Stimulated activated CD4-positive, alpha-beta T cell treated with anti-CD3 and anti-CD28 coated beads, Interleukin-4, amount 100 ng/mL, for 24 hours (primary cell): ENCODE measurements around the gene KCNN3.

ENCODE experiments used
- DNase-seq: peaks from one replicate; pipeline ENCODE4 v3.0.0-alpha.2; 2020

The KCNN3 gene

DNA sequence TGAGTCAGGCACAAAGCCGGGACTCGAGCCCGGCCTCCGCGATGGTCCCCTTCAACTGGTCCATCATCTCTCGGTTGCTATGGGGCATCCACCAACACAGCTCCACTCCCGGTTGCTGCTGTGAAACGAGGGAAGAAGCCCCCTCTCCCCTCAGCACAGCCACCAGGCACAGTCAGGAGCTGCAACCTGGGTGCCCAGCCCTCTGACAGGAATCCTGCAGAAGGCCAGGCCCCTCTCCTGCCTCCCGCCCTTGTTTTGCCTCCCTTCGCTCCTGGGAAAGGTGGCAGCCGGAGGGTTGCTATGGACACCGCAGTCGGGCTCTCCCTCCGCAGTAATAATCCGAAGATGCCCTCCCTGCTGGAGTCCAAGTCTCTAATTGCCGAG is 8.9 kb upstream of the KCNN3 start:
- no peak for DNase-seq

DNA sequence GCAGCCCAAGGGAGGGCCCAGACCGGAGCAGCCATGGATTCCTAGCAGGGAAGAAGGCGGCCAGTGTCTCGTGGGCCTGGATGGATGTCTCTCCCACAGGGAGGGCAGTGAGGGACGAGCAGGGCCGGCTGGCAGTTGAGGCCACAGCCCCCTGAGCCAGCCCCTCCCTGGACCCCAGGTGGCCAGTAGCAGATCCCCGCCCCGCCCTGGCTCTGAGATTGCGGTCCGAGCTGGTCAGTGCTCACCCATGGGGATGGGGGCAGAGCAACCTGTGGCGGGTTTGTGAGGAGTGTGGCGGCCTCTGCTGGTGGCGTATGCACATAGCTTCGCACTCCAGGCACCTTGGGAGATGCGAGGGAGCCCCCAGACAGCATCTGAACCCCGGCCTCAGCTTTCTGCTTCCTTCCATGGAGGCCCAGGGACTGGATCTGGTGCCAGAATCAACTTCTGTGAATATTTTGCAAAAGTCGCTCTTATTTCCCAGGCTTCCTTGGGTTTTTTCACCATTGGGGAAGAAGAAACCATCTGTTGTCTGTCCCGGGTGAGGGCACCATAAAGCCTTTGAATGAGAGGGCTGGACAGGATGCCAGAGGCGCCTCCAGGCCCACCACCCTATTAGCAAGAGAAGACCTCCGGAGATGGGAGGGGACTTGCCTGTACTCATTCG is 8.4 kb upstream of the KCNN3 start:
- DNase-seq = peak; percentile 78

DNA sequence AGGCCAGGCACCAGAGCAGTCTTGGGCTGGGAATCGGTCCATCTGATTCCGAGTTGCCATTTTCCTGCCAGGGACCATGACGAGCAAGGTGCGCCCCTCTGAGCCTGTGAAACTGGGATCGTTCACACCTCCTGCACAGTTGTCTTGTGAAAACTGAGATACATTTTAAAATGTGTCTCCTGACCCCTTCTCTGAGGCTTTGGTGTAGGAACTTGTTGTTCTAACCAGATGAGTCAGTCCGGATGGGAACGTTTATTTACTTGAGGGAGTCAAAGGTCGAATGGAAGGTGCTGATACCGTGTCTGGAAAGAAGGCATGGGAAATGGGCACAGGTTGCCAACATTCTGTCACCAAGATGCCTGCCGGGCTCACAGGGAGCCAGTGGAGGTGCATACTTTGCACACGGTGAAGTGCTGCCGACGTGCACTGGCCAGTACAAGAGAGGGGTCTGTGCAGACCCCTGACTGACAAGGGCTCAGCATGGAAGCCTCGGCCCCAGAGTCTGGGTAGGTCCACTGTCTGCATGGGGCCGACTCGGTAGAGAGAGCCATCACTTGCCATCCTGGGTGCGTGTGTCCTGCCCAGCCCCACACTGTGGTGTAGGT is 7.4 kb upstream of the KCNN3 start:
- no peak for DNase-seq

DNA sequence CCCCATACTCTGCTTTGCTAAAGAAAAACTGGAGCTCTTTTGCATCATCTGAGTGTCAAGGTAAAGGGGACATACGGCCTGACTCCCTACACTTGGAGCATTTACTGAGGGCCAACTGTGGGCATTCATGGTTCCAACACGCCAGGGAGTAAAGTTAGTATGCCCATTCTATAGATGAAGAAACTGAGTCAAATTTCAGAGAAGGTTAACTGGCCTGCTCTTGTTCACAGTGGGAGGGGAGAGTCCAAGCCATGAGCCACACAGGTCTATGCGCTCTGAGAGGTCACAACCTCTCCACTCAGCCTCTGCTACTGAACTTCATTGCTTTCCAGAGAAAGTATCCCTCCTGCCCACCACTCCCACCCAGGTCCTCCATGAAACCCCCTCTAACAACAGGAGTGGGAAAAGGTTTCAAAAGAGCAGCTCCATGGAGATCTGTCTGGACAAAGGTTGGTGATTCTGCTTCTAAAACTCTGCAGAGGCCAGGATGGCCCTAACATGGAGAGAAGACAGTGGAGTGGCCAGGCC is 6.8 kb upstream of the KCNN3 start:
- no peak for DNase-seq

DNA sequence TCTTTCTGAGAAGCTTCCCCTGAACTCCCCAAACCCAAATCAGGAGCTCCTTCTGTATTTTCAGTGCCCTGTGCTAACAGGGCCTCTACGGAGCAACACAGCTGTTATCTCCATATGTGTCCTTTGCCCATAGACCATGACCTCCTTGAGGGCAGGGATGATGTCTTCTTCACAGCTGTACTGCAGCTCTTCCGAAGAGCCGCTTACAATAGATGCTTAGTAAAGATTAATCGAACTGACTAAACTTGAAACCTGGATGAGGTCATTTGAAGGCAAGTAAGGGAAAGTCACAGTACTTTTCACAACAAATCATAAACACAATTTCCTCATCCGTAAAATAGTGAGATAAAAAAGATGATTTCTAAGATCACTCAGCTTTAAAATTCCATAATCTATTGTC is 4.4 kb upstream of the KCNN3 start:
- DNase-seq = no peak

DNA sequence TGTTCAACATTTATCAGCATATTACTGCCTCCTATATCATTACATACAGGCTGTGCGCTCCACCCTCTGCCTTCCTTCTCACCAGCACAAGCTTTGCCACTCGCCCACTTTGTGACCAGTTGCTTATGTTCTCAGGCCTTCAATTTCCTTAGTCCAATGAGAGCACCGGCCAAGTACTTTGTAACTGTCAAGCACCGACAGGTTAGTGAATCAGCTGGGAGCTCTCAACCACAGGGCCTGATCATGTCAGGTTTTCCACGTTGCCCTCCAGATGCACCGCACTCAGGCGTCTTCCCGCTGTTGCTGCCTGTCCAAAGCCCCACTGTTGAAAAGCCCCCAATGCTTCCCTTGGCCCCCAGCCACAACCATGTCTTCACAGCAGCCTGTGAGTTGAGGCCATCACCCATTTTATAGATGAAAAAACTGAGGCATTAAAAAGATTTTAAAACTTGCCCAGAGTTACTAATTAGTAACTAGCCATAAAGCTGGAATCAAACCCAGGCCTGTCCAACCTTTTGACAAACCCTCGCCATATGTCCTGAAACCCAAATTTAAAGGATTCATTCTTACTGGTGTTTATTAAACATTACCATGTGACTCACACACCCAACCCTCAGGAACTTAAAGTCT is 3.4 kb upstream of the KCNN3 start:
- no peak for DNase-seq

DNA sequence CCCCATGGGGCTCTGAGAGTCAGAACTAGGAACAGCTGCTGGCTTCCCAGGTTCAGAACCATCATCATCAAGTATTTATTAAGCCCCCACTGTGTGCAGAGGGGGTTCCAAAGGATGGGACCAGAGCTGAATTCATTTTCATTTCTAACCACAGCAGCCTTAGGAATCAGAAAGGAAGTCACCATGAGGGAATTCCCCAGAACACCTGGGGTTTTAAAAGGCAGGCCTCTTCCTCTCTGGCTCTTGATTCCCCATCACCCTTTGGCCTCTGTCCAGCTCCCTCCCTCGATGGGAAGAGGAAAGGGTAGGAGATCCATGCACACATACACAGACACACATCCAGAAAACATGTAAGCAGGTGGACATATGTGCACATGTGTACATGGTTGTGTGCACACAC is 1.3 kb upstream of the KCNN3 start:
- DNase-seq = no peak

DNA sequence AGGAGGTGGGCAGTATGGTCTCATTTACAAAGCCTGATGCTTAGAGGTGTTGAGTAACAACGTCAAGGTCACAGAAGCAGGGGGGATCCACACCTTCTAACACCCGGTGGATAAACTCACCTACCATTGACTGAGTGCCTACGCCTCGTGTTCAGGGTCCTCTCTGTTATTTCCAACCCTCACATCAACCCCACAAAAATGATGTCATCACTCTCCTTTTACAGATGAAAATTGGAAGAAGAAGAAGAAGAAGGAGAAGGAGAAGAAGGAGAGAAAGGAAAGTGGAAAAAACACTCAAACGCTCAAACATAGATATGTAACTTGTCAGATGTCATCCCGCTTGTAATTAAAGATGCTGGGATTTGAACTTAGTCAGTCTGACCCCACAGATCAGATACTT is 653 bp upstream of the KCNN3 start:
- no peak for DNase-seq

DNA sequence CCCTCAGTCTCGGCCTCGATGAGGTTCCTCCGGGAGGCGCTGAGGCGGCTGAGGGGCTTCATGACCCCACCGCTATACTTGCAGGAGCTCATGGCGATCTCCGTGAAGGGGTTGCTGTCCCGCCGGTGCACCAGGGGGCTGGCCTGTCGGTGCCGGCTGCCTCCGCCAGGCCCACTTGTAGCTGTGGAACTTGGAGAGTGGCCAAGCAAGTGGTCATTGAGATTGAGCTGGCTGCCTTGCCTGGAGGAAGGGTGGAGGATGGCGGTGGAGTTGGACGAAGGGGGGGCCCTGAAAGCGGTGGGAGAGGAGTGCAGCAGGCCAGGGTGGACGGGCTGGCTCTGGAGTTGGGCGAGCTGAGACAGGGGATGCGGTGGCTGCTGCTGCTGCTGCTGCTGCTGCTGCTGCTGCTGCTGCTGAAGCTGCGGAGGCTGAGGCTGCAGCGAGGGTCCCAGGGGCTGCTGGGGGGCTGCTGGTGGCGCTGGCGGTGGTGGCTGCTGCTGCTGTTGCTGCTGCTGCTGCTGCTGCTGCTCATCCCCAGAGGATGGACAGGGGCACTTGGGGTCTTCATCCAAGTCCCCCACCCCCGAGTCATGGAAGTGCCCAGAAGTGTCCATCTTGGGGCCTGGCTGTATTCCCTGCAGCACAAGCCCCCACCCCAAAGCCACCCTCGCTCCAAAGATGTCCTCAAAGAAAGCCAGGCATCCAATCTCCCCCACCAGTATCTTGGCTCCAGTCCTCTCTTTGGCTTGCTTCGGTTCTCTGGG is 548 bp downstream of the KCNN3 start:
- no peak for DNase-seq

DNA sequence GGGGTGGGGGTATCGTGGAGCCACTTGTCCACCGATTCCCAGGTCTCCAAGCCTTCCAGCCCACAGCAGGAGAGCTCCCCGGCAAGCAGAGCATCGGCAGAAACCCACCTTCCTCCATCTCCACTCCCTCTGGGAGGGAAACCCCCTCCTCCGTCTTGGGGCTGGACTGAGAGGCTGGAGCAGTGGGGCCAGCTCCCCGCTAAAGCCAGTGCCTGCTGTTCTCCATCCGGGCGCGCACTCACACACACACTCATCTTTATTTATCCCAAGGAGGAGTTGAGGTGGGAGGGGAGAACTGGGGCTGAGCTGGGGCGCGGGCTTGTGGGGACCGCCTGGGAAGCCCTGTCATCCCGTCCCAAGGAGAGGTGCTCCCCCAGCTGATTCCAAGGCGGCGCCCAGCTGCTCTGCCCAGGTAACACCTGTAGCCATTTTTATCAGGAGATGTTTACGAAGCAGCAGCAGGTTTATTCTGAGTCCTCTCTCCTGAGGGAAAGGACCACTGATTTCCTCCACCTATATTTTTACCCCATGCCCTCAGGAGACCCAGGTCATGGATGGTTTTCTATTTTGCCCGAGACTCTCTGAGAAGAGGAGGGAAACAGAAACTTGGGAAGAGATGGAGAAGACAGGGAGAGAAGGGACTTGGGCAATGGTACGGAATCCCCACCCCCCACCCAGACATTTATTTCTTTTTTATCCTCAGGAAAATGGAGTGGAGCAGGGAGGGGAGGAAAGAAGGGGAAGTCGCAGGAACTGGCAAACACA is 2.1 kb downstream of the KCNN3 start:
- DNase-seq = no peak

DNA sequence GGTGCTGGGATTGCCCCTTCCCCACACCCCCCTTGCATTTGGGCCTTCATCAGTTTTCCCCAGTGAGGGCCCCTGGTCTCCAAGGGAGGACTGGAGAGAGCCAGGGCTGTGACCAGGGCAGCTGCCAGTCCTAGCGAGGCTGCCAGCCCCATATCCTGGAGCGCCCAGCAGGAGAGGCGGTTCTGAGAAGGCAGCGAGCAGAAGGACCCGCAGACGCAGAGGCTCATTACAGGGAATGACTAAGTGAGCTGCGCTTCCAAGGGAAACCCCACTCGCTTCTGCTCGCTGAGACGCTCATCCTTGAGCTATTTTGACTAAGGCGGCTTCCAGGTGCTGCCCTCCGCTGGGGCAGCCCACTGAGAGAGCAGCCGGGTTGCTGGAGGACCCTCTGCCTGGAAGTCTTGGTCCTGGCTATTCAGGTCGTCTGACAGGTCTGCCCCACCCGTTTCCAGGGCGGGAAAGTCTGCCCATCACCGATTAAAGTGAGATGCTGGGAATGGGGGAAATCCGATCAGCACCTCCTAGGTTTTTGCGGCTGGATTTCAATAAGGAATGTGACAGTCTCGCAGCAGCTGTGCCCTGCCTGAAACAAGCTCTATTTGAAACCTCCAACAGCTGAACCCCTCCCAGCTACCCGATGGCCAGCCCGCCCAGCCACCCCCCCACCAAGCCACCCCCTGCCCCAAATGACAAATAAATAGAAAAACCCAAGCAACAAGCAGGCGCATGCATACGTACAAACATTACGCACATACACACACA is 2.8 kb downstream of the KCNN3 start:
- DNase-seq = no peak

DNA sequence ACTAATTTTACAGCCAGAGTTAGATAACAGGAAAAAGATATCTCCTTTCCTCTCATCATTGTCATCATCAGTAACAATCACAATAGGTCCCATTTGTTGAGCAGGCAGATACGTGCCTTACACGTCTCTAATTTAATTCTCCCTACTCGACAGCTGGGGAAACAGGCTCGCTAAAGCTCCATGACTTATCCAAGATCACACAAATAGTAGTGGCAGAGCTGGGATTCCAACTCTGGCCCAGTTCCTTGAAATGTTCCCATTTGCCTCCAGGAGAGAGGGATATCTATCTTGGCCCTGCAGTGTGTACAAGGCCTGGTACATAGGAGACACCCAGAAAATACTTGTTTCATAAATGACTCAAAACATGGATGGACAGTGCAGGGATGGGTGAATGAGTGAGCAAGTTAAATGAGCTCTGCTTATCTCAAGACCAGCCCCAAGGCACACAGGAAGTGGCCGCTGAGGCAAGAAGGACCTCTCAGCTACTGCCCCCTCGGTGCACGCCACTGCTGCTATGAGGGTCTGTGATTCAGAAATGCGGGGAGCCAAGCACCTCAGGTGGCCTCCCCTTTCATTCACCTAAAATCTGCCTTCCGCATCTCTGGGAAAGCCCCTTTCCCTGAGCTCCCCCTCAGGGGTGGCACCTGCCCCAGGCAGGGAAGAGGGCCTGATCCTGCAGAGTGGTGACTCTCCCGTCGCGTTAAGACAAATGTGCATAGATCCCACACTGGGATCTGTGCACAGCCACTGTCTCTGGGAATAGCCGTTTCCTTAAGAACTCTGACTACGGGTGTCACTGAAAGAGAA is 3.6 kb downstream of the KCNN3 start:
- DNase-seq = no peak

DNA sequence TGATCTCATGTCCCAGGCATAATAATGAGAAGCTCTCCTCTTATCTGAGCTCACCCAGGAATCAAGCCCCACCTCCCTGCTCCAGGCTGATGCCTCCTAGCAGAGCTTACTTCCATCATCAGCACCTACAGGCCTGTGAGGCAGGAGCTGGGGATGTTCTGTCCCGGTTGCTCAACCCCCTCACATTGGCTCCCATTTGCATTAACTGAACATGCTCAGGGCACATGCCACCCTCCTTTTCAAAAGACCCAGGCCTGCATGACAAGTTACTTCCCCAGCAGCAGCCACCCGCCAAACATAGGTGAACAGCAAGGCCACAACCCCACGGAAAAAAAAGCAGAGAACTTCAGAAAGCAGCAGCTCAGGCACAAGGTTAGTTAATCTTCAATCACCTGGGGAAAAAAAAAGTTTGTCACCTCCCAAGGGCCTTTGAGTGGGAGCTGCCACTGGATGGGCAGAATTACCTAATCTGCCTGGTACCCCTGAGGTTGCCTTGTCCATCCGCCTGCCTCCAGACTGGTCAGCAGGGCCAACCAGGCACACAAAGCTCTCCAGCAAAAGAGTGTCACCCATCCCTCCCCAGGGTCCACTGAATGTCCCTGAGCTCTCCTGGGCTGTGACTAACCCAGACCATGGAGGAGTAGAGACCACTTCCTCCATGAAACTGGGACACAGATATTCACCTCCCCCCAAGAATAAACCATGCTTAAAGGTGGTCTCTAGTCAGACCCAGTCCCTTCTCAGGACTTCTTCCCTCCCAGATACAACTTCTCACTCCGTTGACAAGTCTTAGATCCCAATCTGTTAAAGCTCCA is 4.4 kb downstream of the KCNN3 start:
- no peak for DNase-seq

DNA sequence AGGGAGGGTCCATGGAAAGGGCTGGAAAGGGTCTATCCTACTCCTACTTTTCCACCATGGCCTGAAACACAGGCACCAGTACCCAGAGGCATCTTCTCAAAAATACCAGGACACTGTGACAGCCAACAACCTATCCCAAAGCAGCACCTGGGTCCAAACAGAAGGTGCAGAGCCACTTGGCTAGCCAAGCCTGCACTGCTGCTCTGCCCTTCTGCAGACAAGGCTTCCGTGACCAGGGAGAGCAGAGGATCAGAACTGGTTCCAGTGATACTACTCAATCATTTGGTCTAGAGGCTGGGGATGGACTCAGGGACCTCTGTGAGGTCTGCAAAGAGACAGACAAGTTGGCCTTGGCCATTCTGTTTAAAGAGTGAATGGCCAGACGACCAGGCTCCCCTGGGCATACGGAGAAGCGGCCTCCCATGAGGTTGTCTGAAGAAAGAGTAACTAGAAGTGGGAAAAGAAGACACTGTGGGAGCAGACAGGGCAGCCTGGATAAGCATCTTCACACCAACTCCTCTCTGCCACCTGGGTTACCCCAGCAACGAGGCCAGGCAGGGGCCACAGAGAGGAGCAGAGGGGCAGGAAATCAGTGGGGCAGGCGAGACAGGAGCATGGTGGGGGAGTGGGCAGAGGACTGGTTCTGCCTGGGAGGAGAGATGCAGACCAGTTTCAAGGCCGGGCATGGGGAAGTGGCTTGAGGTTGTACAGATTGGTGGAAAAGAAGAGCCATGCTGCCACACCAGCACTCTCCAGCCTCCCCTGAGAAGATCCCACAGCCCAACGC is 5.7 kb downstream of the KCNN3 start:
- DNase-seq = no peak

DNA sequence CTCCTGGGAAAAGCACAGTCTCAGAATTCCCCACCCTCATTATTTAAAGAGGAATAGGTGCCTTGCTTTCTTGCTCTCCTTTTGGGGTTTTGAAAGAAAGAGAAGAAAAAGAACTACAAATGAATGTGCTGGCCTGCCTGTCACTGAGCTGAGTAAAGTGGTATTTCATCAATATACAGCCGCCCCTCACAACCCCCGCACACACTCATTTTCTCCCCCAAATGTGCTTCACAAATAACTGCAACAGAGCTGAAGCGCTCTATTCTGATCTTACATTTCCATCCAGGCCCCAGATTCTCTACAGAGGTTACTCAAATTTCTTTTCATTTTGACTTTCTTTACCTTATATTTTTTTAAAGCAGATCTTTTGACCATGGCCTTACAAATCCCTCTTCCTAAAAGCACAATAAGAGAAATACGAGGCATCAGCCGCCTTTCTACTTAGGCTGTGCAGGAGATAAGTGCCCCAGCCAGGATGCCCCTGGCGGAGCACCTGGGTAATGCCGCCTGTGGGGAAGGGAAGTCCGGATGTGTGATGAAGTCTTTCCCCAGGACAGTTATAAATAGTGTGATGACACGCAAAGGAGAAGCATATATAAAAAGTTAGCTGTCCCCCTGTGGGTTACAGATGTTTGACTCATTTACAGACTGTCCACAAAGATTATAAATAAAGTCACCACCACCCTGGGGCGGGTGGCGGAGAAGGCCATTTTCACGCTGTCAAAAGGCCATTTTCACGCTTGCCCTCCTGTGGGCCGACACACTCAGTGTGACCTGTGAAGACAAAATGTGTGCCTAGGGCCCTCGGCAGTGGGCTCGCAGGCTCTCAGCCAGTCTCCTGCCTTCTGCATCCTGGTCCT is 6.5 kb downstream of the KCNN3 start:
- peak; percentile 51 for DNase-seq

DNA sequence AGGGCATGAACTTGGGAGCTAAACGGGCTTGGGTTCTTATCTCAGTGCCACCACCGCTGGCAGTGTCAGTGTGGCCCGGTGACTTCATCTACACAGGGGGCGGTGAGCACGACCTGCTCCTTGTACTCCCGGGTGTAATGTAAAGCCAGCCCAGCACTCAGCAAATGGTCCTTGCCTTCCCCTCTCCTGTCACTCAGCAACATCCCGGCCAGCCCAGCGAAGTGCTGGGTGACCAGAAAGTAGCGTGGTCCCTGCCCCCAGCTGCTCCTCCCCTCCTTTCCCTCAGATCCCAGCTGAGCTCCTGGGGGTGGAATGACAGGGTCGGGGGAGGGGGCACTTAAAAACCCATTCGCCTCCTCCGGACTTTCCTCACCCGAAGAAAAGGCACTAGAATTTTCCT is 7.2 kb downstream of the KCNN3 start:
- no peak for DNase-seq

DNA sequence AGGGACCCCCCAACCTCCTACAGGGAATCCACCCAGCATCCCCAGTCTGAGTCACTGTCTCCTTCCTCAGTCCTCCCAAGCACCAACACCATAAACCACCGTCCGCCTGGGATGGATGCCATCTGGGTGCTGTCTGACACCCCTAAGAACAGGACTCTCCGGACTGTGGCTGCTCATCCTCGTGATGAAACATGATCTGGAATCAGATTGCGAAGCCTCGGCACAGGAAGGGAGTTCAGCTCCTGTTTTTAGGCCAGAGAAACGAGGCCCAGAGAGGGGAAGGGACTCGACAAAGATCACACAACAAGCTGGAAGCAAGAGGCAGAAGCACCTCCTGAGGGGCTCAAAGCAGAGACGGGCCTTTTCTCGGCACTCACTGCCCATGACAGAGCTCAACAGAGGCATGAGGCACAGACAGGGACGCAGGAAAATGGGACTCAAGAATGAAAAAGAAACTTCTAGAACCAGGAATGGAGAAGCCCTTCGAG is 8.4 kb downstream of the KCNN3 start:
- DNase-seq = no peak

DNA sequence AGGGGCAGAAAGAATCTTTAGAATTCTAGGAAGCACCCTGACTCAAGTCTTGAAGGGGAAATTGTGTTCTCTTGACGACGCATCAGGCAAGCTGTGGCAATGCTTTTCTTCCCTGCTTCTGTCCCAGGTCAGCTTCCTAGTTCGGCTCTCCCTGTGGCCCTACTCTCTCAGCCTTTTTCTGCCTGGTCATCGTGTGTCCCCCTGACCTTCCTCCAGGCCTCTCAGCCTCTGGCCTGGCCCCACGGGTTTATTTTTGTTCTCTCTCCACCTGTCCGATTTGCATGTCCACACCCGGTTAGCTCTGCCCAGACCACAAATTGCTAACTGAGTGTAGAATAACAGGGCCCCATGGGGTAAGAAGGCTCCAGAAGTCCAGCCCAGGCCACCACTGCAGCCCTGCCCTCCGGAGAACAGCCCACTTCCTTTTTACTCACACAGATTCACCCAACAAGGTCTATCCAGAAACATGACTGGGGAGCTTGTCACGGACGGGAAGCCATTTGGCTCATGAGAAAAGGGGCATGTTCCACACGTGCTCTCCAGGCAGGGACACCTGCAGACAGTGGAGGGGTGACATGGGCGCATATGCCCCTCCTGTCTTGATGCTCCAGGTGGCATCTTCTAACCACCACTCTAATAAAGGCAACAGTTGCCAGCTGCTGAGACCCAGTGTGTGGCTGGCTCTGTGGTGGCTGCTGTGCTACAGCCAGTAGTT is 9.8 kb downstream of the KCNN3 start:
- no peak for DNase-seq
